ENCODE measurements around the gene EPHB3. TPM values are rescaled to one million over a fixed set of nuclear protein-coding genes. Genes with fewer than 3 reads are reported as not detected.

Gene EPHB3
- total and polyA plus RNA-seq, 4 donors = 3.1 to 20.5 (median 7.7) TPM

GRCh38 chr3:184551103-184551502, 10.5 kb upstream of the EPHB3 start:
- no peak for TF ChIP-seq CTCF (IDR thresholded peaks at IDR 0.05; ENCODE audit: control extremely low read depth, extremely low read depth)
- DNase-seq = no peak
- Histone ChIP-seq H3K4me1 (ENCODE audit: control insufficient read depth in 5 of 5, insufficient read depth in 5 of 5, low read length in 5 of 5) (peaks cover 0 to 3% (median 0%) of the 10 kb centered on the region in 5 donors), H3K4me3 (no peak overlapping the region), H3K9me3 (ENCODE audit: control insufficient read depth in 4 of 4, insufficient read depth in 3 of 4, low read length in 3 of 4) (no peaks in the 10 kb centered on the region), H3K9ac (ENCODE audit: insufficient read depth in 1 of 2, low read length in 2 of 2) (no peak overlapping the region), H3K27ac (ENCODE audit: low read depth in 1 of 2, low read length in 1 of 2) (no peak overlapping the region), H3K36me3 (ENCODE audit: control insufficient read depth in 4 of 4, insufficient read depth in 4 of 4, low read length in 4 of 4) (no peaks in the 10 kb centered on the region), H3K27me3 (ENCODE audit: control insufficient read depth in 3 of 3, insufficient read depth in 3 of 3, low read length in 2 of 3) (no peaks in the 10 kb centered on the region)
- 91 to 97% methylated on average over 8 of the region's 8 CpGs for WGBS, 2 donors
- no peak for ATAC-seq (ENCODE audit: insufficient read depth, low FRiP score)

GRCh38 chr3:184551614-184552256, 9.8 kb upstream of the EPHB3 start:
- Histone ChIP-seq H3K36me3 (ENCODE audit: control insufficient read depth in 4 of 4, insufficient read depth in 4 of 4, low read length in 4 of 4) (no peaks in the 10 kb centered on the region), H3K9me3 (ENCODE audit: control insufficient read depth in 4 of 4, insufficient read depth in 3 of 4, low read length in 3 of 4) (no peaks in the 10 kb centered on the region), H3K27me3 (ENCODE audit: control insufficient read depth in 3 of 3, insufficient read depth in 3 of 3, low read length in 2 of 3) (no peaks in the 10 kb centered on the region), H3K4me3 (no peak overlapping the region), H3K9ac (ENCODE audit: insufficient read depth in 1 of 2, low read length in 2 of 2) (no peak overlapping the region), H3K4me1 (ENCODE audit: control insufficient read depth in 5 of 5, insufficient read depth in 5 of 5, low read length in 5 of 5) (peaks cover 0 to 4% (median 0%) of the 10 kb centered on the region in 5 donors), H3K27ac (ENCODE audit: low read depth in 1 of 2, low read length in 1 of 2) (no peak overlapping the region)
- DNase-seq (no peak), ATAC-seq (ENCODE audit: insufficient read depth, low FRiP score) (no peak)
- 89 to 90% methylated on average over 12 of the region's 12 CpGs for WGBS, 2 donors
- TF ChIP-seq CTCF (IDR thresholded peaks at IDR 0.05; ENCODE audit: control extremely low read depth, extremely low read depth) = no peak

GRCh38 chr3:184552296-184552695, 9.3 kb upstream of the EPHB3 start:
- Histone ChIP-seq H3K36me3 (ENCODE audit: control insufficient read depth in 4 of 4, insufficient read depth in 4 of 4, low read length in 4 of 4) (no peaks in the 10 kb centered on the region), H3K27ac (ENCODE audit: low read depth in 1 of 2, low read length in 1 of 2) (no peak overlapping the region), H3K4me1 (ENCODE audit: control insufficient read depth in 5 of 5, insufficient read depth in 5 of 5, low read length in 5 of 5) (peaks cover 0 to 7% (median 0%) of the 10 kb centered on the region in 5 donors), H3K9me3 (ENCODE audit: control insufficient read depth in 4 of 4, insufficient read depth in 3 of 4, low read length in 3 of 4) (no peaks in the 10 kb centered on the region), H3K4me3 (no peak overlapping the region), H3K9ac (ENCODE audit: insufficient read depth in 1 of 2, low read length in 2 of 2) (no peak overlapping the region), H3K27me3 (ENCODE audit: control insufficient read depth in 3 of 3, insufficient read depth in 3 of 3, low read length in 2 of 3) (no peaks in the 10 kb centered on the region)
- 92 to 96% methylated on average over 6 of the region's 6 CpGs for WGBS, 2 donors
- no peak for ATAC-seq (ENCODE audit: insufficient read depth, low FRiP score)
- TF ChIP-seq CTCF (IDR thresholded peaks at IDR 0.05; ENCODE audit: control extremely low read depth, extremely low read depth) = no peak
- no peak for DNase-seq

- no peaks in the 10 kb centered on the region for H3K27me3 ChIP-seq (ENCODE audit: control insufficient read depth in 3 of 3, insufficient read depth in 3 of 3, low read length in 2 of 3)
- peaks cover 0 to 7% (median 0%) of the 10 kb centered on the region in 5 donors for H3K4me1 ChIP-seq (ENCODE audit: control insufficient read depth in 5 of 5, insufficient read depth in 5 of 5, low read length in 5 of 5)
- WGBS, 2 donors = 95 to 98% methylated on average over 13 of the region's 13 CpGs
- no peak for ATAC-seq (ENCODE audit: insufficient read depth, low FRiP score)
- no peak overlapping the region for H3K4me3 ChIP-seq
- H3K9me3 ChIP-seq (ENCODE audit: control insufficient read depth in 4 of 4, insufficient read depth in 3 of 4, low read length in 3 of 4) = no peaks in the 10 kb centered on the region
- H3K36me3 ChIP-seq (ENCODE audit: control insufficient read depth in 4 of 4, insufficient read depth in 4 of 4, low read length in 4 of 4) = no peaks in the 10 kb centered on the region
- no peak for DNase-seq
- H3K27ac ChIP-seq (ENCODE audit: low read depth in 1 of 2, low read length in 1 of 2) = no peak overlapping the region
- H3K9ac ChIP-seq (ENCODE audit: insufficient read depth in 1 of 2, low read length in 2 of 2) = no peak overlapping the region
- no peak for TF ChIP-seq CTCF (IDR thresholded peaks at IDR 0.05; ENCODE audit: control extremely low read depth, extremely low read depth)
These were observed 8.7 kb upstream of the EPHB3 start for GRCh38 chr3:184552863-184553262.
